HEK293T (cell line): ENCODE results near the gene GPHA2.

ENCODE experiments used
- BHLHE40 ChIP-seq: fragments of 450-650 bp; IDR thresholded peaks from 2 replicates; pipeline ENCODE4 v1.6.1; 2016; ENCODE audit warnings: mild to moderate bottlenecking, moderate library complexity, borderline replicate concordance
- ELF4 ChIP-seq: fragments of 450-650 bp; IDR thresholded peaks from 2 replicates; pipeline ENCODE4 v1.6.1; 2017; ENCODE audit warnings: antibody characterized with exemption
- FOXA1 ChIP-seq: fragments of 450-650 bp; IDR thresholded peaks from 2 replicates; pipeline ENCODE4 v1.6.1; 2016; ENCODE audit warnings: mild to moderate bottlenecking
- FOXK2 ChIP-seq: fragments of 450-650 bp; IDR thresholded peaks from 2 replicates; pipeline ENCODE4 v1.6.1; 2016; ENCODE audit warnings: mild to moderate bottlenecking
- NFRKB ChIP-seq: fragments of 450-650 bp; IDR thresholded peaks from 2 replicates; pipeline ENCODE4 v1.6.1; 2016; ENCODE audit warnings: mild to moderate bottlenecking, moderate library complexity
- PKNOX1 ChIP-seq: fragments of 450-650 bp; IDR thresholded peaks from 2 replicates; pipeline ENCODE4 v1.6.1; 2016
- SP1 ChIP-seq: fragments of 450-650 bp; IDR thresholded peaks from 2 replicates; pipeline ENCODE4 v1.6.1; 2017
- TARDBP ChIP-seq: fragments of 450-650 bp; IDR thresholded peaks from 2 replicates; pipeline ENCODE4 v1.6.1; 2016
- ZNF384 ChIP-seq: fragments of 450-650 bp; IDR thresholded peaks from 2 replicates; pipeline ENCODE4 v1.6.1; 2016

DNA sequence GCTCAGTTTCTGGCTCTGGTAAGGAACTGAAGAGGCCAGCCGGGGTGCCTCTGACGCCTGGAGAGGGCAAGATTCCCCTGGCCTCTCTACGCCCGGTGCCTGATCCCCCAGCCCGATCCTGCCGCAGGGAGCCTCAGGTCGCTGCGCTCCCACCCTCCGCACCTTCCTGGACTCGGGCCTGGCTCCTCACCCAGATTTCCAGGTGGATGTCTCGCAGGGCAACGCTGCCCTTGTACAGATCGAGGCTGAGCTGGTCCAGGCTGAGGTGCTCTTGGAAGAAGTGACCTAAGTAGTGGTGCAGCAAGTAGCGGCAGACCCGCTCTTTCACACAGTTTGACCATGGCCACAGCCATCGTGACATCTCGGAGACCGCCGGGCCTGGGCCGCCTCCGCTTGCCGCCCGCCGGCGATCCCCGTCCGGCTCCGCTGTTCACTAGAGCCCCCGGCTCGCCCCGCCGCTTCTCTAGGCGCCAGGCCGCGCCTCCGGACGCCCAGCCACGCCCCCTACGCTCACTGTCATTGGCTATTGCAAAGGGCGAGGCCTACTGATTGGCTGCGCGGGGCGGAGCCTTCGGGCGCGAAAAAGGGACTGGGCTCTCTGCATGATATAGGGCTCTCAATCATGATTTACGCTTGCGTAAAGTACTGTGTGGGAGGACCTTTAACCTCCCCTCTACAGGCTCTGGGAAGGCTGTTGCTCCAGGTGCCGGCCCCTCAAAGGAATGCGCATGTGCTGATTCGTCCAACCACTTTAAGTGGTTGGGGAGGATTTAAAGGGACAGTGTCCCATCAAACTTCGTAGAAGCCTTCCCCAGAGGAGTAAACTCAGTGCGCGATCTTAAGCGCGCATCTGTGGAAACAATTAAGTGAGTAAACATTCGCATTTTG is 18.7 kb downstream of the GPHA2 start, which contains the start of gene ATG2A:
- TF ChIP-seq ZNF384 (no peak), PKNOX1 (peak; percentile 96), NFRKB (no peak), FOXA1 (no peak), FOXK2 (no peak), SP1 (no peak), ELF4 (no peak), BHLHE40 (no peak), TARDBP (no peak)
